Heart left ventricle (tissue), 16 donors: ENCODE measurements around the gene TAS2R46. TPM values are rescaled to one million over a fixed set of nuclear protein-coding genes. Genes with fewer than 3 reads are reported as not detected.
"Not testable (repeated sequence)": the region's sequence is repeated elsewhere in the genome, so short reads cannot be mapped to it uniquely, and the experiment has no call there.

ENCODE experiments used
- ATAC-seq, 4 donors: fragments of 200-7000 bp; cut with Tn5 transposase; one replicate each; pipeline ENCODE4 v1.9.1; 2020 to 2022; ENCODE audit warnings: moderate library complexity in 4 of 4, mild to moderate bottlenecking in 3 of 4, moderate number of reproducible peaks in 1 of 4
- DNase-seq, 5 donors: peaks; one replicate each; pipeline ENCODE4 v3.0.0-alpha.2; 2020
- H3K27ac ChIP-seq, 12 donors: fragments of 200-600 bp; sonication (generic) in 4 of 12; one replicate each; pipeline versions ENCODE4 v1.5.0 to v1.8.0; 2016 to 2022; ENCODE audit warnings: mild to moderate bottlenecking in 2 of 12
- H3K27me3 ChIP-seq, 9 donors: fragments of 200-600 bp; sonication (generic) in 2 of 9; one replicate each; pipeline versions ENCODE4 v1.5.1 to v1.8.0; 2016 to 2022; ENCODE audit warnings: mild to moderate bottlenecking in 3 of 9
- H3K36me3 ChIP-seq, 9 donors: fragments of 200-600 bp; sonication (generic) in 2 of 9; one replicate each; pipeline versions ENCODE4 v1.5.0 to v1.8.0; 2018 to 2022; ENCODE audit warnings: mild to moderate bottlenecking in 2 of 9
- H3K4me1 ChIP-seq, 12 donors: fragments of 200-600 bp; sonication (generic) in 4 of 12; one replicate each; pipeline versions ENCODE4 v1.5.0 to v1.8.0; 2016 to 2022; ENCODE audit warnings: mild to moderate bottlenecking in 3 of 12
- H3K4me3 ChIP-seq, 12 donors: fragments of 200-600 bp; sonication (generic) in 4 of 12; one replicate each; pipeline versions ENCODE4 v1.5.0 to v1.8.0; 2017 to 2022; ENCODE audit warnings: mild to moderate bottlenecking in 9 of 12, moderate library complexity in 4 of 12
- H3K9me3 ChIP-seq, 12 donors: fragments of 200-600 bp; sonication (generic) in 4 of 12; one replicate each; pipeline versions ENCODE4 v1.5.0 to v1.8.0; 2016 to 2022; ENCODE audit warnings: mild to moderate bottlenecking in 1 of 12
- CTCF ChIP-seq, 12 donors: fragments of 200-600 bp; sonication (generic) in 4 of 12; IDR thresholded peaks; one replicate each; pipeline versions ENCODE4 v1.5.0 to v1.8.0; 2018 to 2022; ENCODE audit warnings: antibody characterized with exemption in 12 of 12, mild to moderate bottlenecking in 5 of 12
- POLR2A ChIP-seq, 2 donors: fragments of 450-650 bp; IDR thresholded peaks; one replicate each; pipeline ENCODE4 v1.6.1; 2017; ENCODE audit warnings: antibody characterized with exemption in 2 of 2, mild to moderate bottlenecking in 2 of 2, moderate library complexity in 2 of 2
- WGBS, 4 donors: extraction: QIAGEN DNeasy Blood & Tissue Kit in 2 of 4; methylation state at CpG; one replicate each; pipeline versions ENCODE4 v1.1.5 to v1.1.7; 2013 to 2018; 5-methylcytosine and 5-hydroxymethylcytosine counted together
- intact Hi-C, 10 donors: fragments of 100-400 bp; cut with DNase I; formaldehyde crosslinking; loops; one replicate each; pipeline versions ENCODE4 v1.11.1 to v1.14.2; 2022
- polyA plus RNA-seq, 2 donors: library from polyadenylated mRNA; stranded (reverse); fragments of 200-250 nt; gene quantifications; one replicate each; pipeline ENCODE4 v1.2.3, GENCODE V29; 2013
- total RNA-seq, 9 donors: library from RNA; depleted of rRNA in 2 of 9; stranded (reverse); fragments of >200 nt in 2 of 9; fragmentation: NEBNext Ultra II Directional in 3 of 9; extraction: Animal tissue kit (Norgen Biotek cat#: 25700) in 3 of 9; gene quantifications; one replicate each; pipeline versions ENCODE4 v1.1.0 to v1.2.4, GENCODE V29; 2016 to 2023
- donor health status: ischemic (EF 13 %, LVEDD 7.1; RV severe dilation, severe dysfunction).
- donor health status: healthy with polysubstance abuse.
- donor health status: DM: no; HTN: yes; CAD: no.
- donor health status: DM: no; HTN: no; CAD: no.
- donor health status: ischemic (EF 25% LVEDD 6.9; RV normal size, moderate dysfunction).
- donor health status: ischemic (EF 25% LVEDD 5.7; RV mildly dilated, moderate dysfunction).
- donor health status: healthy.
- donor health status: DM: yes; HTN: yes; CAD: no.
- donor health status: ischemic (EF 35%, LVEDD 5.7; RV mildly dilated, moderate dysfunction).
- donor health status: nonischemic (EF 11% LVEDD 7.7; RV severe dilation, severe dysfunction).
- donor health status: DM: yes; HTN: yes; CAD: no.
- donor health status: PGD.
- donor health status: ischemic (EF 29% LVEDD 5.4; RV normal size, mild dysfunction).
- donor health status: nonischemic (EF 23%, LVEDD 6.1; RV moderate dilation, normal function).

Gene TAS2R46
- total and polyA plus RNA-seq, 11 donors = 0.37 to 1.6 (median 0.79) TPM; not detected in 6

GRCh38 chr12:11039171-11039570 lies 22.9 kb downstream of the TAS2R46 start:
- intact Hi-C loops = loop anchor here in 2 of 10 donors (1.0 to 2.0 kb wide), 2 partner anchors 27 to 28 kb away; no protein-coding TSS in a partner anchor
- Histone ChIP-seq H3K4me1 (peaks cover 0 to 4% (median 0%) of the 10 kb centered on the region in 12 donors), H3K27ac (no peak overlapping the region), H3K27me3 (no peaks in the 10 kb centered on the region), H3K36me3 (peaks cover 0 to 5% (median 0%) of the 10 kb centered on the region in 9 donors), H3K9me3 (peaks cover 0 to 11% (median 0%) of the 10 kb centered on the region in 12 donors), H3K4me3 (no peak overlapping the region)
- 48 to 69% (median 58%) methylated on average over 3 of the region's 3 CpGs for WGBS, 4 donors
- TF ChIP-seq CTCF (IDR thresholded peaks at IDR 0.05) (no peak), POLR2A (IDR thresholded peaks at IDR 0.05) (no peak)
- ATAC-seq = no peak
- DNase-seq = no peak

GRCh38 chr12:11033959-11034358 lies 28.1 kb downstream of the TAS2R46 start:
- H3K4me3 ChIP-seq, H3K9me3 ChIP-seq, ATAC-seq, H3K27ac ChIP-seq, intact Hi-C loops, H3K36me3 ChIP-seq, H3K27me3 ChIP-seq, DNase-seq, H3K4me1 ChIP-seq: not testable (repeated sequence)
- WGBS, 4 donors = 100% methylated on average over 1 of the region's 3 CpGs; no CpG with 5 or more reads in 1 of the 4 donors

GRCh38 chr12:11031307-11031706 lies 30.8 kb downstream of the TAS2R46 start, which contains the start of gene TAS2R31:
Gene TAS2R31, minus strand, starts transcription at chr12:11031407. Its CDS starts 72 bp downstream, at chr12:11031335.
- Histone ChIP-seq H3K27ac (no peak within 1 kb of the TSS), H3K36me3 (peaks cover 0 to 6% (median 0%) of the 10 kb centered on the region in 9 donors), H3K27me3 (no peaks in the 10 kb centered on the region), H3K4me3 (no peak within 1 kb of the TSS), H3K4me1 (no peaks in the 10 kb centered on the region), H3K9me3 (no peaks in the 10 kb centered on the region)
- TF ChIP-seq POLR2A (IDR thresholded peaks at IDR 0.05) = no peak
- ATAC-seq (no peak), DNase-seq (no peak)
- WGBS, 4 donors = 94 to 98% (median 97%) methylated on average over 6 of the region's 6 CpGs
- intact Hi-C loops = no loop called here

GRCh38 chr12:11026118-11026517 lies 36.0 kb downstream of the TAS2R46 start:
- Histone ChIP-seq H3K36me3 (peaks cover 0 to 10% (median 0%) of the 10 kb centered on the region in 9 donors), H3K4me3 (no peak overlapping the region), H3K27me3 (no peaks in the 10 kb centered on the region), H3K9me3 (peaks cover 0 to 8% (median 0%) of the 10 kb centered on the region in 12 donors), H3K27ac (no peak overlapping the region), H3K4me1 (no peaks in the 10 kb centered on the region)
- ATAC-seq = no peak
- 90 to 96% (median 94%) methylated on average over 6 of the region's 6 CpGs for WGBS, 4 donors
- TF ChIP-seq CTCF (IDR thresholded peaks at IDR 0.05) (peak in 1 of 12 donors; percentile 5), POLR2A (IDR thresholded peaks at IDR 0.05) (no peak)
- intact Hi-C loops = no loop called here
- no peak for DNase-seq

- H3K9me3 ChIP-seq = peaks cover 0 to 8% (median 0%) of the 10 kb centered on the region in 12 donors
- H3K36me3 ChIP-seq = peaks cover 0 to 10% (median 0%) of the 10 kb centered on the region in 9 donors
- no peak for DNase-seq
- no peaks in the 10 kb centered on the region for H3K4me1 ChIP-seq
- intact Hi-C loops = no loop called here
- no peaks in the 10 kb centered on the region for H3K27me3 ChIP-seq
- H3K27ac ChIP-seq = no peak overlapping the region
- WGBS, 4 donors = 86 to 93% (median 90%) methylated on average over 2 of the region's 2 CpGs
- no peak for TF ChIP-seq CTCF (IDR thresholded peaks at IDR 0.05)
- no peak for TF ChIP-seq POLR2A (IDR thresholded peaks at IDR 0.05)
- no peak overlapping the region for H3K4me3 ChIP-seq
- no peak for ATAC-seq
These were observed 38.7 kb downstream of the TAS2R46 start for GRCh38 chr12:11023387-11023786.
